ENCODE measurements around the gene HSD17B13.

DNA sequence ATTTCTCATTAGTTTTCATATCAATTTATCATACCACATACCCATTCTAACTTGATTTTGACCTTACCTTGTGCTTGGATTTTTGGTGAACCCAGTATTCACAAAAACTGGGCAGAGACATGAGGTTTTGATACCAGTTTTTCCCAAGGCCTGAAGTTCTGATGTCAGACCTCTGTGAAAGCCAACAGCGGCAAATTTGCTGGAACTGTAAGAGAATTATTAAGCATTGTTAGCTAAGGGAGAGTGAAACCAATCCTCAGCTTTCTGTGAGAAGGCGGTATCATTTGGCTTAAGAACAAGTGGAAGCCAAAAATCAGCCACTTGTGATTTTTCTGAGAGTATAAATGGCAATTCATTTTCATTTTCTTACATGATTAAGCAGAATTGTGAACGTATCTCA lies 8.9 kb downstream of the HSD17B13 start:
- TF ChIP-seq ARNT (IDR thresholded peaks at IDR 0.05), result no peak
- TF ChIP-seq SP1 (IDR thresholded peaks at IDR 0.05), result no peak
- no peak for TF ChIP-seq FOXK2 (IDR thresholded peaks at IDR 0.05)
- TF ChIP-seq SUZ12 (IDR thresholded peaks at IDR 0.05), result no peak
- TF ChIP-seq L3MBTL2 (conservative IDR thresholded peaks at IDR 0.05), result no peak
- TF ChIP-seq, protein P1, sequence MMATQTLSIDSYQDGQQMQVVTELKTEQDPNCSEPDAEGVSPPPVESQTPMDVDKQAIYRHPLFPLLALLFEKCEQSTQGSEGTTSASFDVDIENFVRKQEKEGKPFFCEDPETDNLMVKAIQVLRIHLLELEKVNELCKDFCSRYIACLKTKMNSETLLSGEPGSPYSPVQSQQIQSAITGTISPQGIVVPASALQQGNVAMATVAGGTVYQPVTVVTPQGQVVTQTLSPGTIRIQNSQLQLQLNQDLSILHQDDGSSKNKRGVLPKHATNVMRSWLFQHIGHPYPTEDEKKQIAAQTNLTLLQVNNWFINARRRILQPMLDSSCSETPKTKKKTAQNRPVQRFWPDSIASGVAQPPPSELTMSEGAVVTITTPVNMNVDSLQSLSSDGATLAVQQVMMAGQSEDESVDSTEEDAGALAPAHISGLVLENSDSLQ (IDR thresholded peaks at IDR 0.05), result no peak
- TF ChIP-seq TARDBP (IDR thresholded peaks at IDR 0.05), result no peak
- no peak for TF ChIP-seq BHLHE40 (IDR thresholded peaks at IDR 0.05; ENCODE audit: borderline replicate concordance)
- TF ChIP-seq FOXM1 (IDR thresholded peaks at IDR 0.05; ENCODE audit: borderline replicate concordance), result no peak
- no peak for TF ChIP-seq LEF1 (IDR thresholded peaks at IDR 0.05; ENCODE audit: borderline replicate concordance)
- TF ChIP-seq ELF4 (IDR thresholded peaks at IDR 0.05), result no peak
